AG09309 (cell line): ENCODE data around the gene JUNB.

Experiments
- DNase-seq: peaks from one replicate; pipeline ENCODE4 v3.0.0-alpha.2; 2010; ENCODE audit warnings: low read depth
- H3K4me3 ChIP-seq: 2 replicates; pipeline ENCODE4 v1.5.1; 2011; ENCODE audit warnings: mild to moderate bottlenecking, low read depth, low read length, moderate library complexity; ENCODE audit not compliant: control insufficient read depth
- TF ChIP-seq, protein P1 (sequence below): IDR thresholded peaks from 2 replicates; pipeline ENCODE4 v1.5.1; 2011; ENCODE audit warnings: mild to moderate bottlenecking, low read depth, low read length, inconsistent platforms; ENCODE audit not compliant: insufficient read depth, control insufficient read depth; ENCODE audit errors: missing control alignments

Gene JUNB

DNA sequence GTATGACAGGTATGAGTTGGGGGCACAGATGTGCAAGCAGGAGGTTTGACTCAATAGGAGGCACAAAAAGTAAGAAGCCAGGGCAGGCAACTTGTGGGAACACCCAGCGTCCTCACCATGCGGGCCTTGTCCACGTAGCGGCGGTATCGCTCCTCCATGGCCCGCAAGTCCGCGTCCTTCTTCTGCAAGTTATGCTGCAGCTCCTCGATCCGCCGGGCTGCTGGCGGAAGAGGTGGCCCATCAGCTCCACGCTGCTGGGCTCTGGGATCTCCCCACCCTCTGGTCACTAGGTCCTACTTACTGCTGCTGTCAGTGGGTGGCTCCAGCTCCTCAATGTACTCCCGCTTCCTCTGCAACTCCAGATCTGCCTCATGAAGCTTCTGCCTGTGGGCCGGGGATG lies 26.6 kb upstream of the JUNB start:
- no peak for DNase-seq
- no peak overlapping the region for H3K4me3 ChIP-seq
- TF ChIP-seq, protein P1, sequence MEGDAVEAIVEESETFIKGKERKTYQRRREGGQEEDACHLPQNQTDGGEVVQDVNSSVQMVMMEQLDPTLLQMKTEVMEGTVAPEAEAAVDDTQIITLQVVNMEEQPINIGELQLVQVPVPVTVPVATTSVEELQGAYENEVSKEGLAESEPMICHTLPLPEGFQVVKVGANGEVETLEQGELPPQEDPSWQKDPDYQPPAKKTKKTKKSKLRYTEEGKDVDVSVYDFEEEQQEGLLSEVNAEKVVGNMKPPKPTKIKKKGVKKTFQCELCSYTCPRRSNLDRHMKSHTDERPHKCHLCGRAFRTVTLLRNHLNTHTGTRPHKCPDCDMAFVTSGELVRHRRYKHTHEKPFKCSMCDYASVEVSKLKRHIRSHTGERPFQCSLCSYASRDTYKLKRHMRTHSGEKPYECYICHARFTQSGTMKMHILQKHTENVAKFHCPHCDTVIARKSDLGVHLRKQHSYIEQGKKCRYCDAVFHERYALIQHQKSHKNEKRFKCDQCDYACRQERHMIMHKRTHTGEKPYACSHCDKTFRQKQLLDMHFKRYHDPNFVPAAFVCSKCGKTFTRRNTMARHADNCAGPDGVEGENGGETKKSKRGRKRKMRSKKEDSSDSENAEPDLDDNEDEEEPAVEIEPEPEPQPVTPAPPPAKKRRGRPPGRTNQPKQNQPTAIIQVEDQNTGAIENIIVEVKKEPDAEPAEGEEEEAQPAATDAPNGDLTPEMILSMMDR = no peak

DNA sequence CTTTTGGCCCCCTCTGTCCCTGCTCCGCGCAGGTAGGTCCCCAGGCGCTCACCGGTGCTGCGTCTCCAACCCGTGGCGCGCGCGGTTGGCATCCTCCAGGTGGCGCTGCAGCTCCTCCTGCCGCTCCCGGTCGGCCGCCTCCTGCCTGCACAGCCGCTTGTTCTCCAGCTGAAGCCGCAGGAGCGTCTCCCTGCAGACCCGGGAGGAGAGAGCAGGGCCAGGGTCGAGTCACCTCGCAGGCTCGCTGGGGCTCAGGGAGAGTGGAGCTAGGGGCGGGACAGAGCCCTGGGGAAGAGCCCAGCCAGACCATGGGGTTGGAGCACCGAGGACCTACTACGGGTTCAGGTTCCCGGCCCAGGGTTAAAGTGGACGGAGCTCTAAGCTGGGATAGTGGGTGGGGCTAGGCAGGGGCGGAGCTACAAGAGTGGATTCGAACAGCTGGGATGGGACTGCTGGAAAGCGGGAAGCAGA lies 25.2 kb upstream of the JUNB start:
- TF ChIP-seq, protein P1 = peak; percentile 77
- H3K4me3 ChIP-seq = peak overlapping the region; percentile 57
- no peak for DNase-seq

DNA sequence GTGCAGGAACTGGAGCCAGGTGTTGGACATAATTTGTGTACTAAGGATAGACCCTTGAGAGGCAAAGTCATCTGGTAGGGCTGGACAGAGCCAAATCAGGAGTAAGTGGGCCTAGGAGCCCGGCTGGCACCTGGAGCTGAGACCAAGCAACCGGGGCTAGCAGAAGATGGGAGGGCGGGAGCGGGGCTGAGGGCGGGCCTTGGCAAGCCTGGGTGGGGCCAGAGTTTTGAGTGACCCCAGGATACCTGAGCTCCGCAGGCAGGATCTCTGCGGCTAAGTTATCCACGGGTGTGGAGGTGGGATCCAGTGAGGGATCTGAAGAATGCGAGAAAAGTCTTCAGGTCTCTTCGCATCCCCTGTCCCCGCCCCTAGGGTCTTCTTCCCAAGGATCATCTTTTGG lies 24.1 kb upstream of the JUNB start:
- no peak for DNase-seq
- H3K4me3 ChIP-seq = no peak overlapping the region
- TF ChIP-seq, protein P1 = no peak

DNA sequence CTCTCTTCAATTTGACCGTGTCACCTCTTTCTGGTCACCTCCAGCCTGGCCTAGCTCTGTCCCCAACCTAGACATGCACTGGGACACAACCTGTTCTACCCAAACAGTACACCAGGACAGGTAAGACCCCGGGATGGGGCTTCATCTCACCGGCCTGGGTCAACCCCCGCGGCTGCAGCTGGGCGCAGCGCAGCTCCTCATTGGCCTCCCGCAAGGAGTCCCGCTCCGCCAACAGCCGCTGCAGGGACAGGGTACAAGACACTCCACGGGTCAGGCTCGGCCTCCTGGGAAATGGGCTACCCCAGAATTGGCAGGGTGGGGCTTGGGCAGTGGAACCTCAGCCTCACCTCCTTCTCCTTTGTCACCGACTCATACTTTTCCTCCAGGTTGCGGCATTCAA lies 23.6 kb upstream of the JUNB start:
- DNase-seq = no peak
- H3K4me3 ChIP-seq = no peak overlapping the region
- TF ChIP-seq, protein P1 = no peak

DNA sequence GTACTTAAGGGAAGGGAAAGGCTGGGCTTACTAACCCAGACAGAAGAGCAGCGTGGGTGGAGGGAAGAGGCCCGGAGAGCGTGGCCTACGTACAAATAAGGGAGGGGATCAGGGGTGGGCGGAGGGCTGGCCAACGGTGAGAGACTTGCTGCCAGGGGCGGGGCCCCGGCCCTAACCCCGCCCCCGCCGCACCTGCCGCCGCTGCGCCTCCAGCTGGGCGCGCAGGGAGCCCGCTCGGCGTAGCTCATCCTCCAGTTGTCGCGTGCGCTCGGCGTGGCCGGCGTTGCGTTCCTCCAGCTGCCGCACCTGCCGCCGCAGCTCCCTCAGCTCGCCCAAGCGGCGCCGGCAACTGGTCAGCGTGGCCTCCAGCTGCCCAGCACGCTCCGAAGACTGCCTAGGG lies 21.6 kb upstream of the JUNB start:
- no peak overlapping the region for H3K4me3 ChIP-seq
- no peak for DNase-seq

GRCh38 chr19:12770922-12771321 lies 20.4 kb upstream of the JUNB start:
- TF ChIP-seq, protein P1 = no peak
- no peak for DNase-seq
- no peak overlapping the region for H3K4me3 ChIP-seq

More for the DNA sequence above, 21.6 kb upstream of the JUNB start:
- TF ChIP-seq, protein P1 = no peak

GRCh38 chr19:12772323-12772722 lies 19.0 kb upstream of the JUNB start:
- DNase-seq = no peak
- TF ChIP-seq, protein P1 = no peak
- no peak overlapping the region for H3K4me3 ChIP-seq
